Sigmoid colon (tissue), 7 donors: ENCODE measurements around the gene WNK3. TPM values are rescaled to one million over a fixed set of nuclear protein-coding genes. Genes with fewer than 3 reads are reported as not detected.
"Not testable (repeated sequence)": the region's sequence is repeated elsewhere in the genome, so short reads cannot be mapped to it uniquely, and the experiment has no call there.

Experiments
- DNase-seq: peaks from one replicate; pipeline ENCODE4 v3.0.0-alpha.2; 2019
- H3K27ac ChIP-seq, 4 donors: fragments of 200-600 bp; sonication (generic); one replicate each; pipeline ENCODE4 v1.5.1; 2016 to 2019; ENCODE audit warnings: mild to moderate bottlenecking in 1 of 4
- H3K27me3 ChIP-seq, 3 donors: fragments of 200-600 bp; sonication (generic); one replicate each; pipeline ENCODE4 v1.5.1; 2019; ENCODE audit warnings: mild to moderate bottlenecking in 1 of 3
- H3K36me3 ChIP-seq, 4 donors: fragments of 200-600 bp; sonication (generic); one replicate each; pipeline ENCODE4 v1.5.1; 2016 to 2019
- H3K4me1 ChIP-seq, 4 donors: fragments of 200-600 bp; sonication (generic); one replicate each; pipeline ENCODE4 v1.5.1; 2017 to 2019
- H3K4me3 ChIP-seq, 4 donors: fragments of 200-600 bp; sonication (generic); one replicate each; pipeline ENCODE4 v1.5.1; 2017 to 2019; ENCODE audit warnings: mild to moderate bottlenecking in 2 of 4, moderate library complexity in 1 of 4
- H3K9me3 ChIP-seq, 4 donors: fragments of 200-600 bp in 3 of 4; sonication (generic) in 3 of 4; one replicate each; pipeline versions ENCODE4 v1.5.1 to v1.6.1; 2013 to 2019
- CTCF ChIP-seq, 4 experiments: fragments of 450-650 bp in 3 of 4; fragments of 200-600 bp in 1 of 4; IDR thresholded peaks; one replicate each; pipeline ENCODE4 v1.5.1; 2016 to 2019; ENCODE audit warnings: antibody characterized with exemption in 4 of 4, mild to moderate bottlenecking in 3 of 4, moderate library complexity in 2 of 4
- EP300 ChIP-seq, 4 donors: sonication (generic); formaldehyde crosslinking; IDR thresholded peaks; one replicate each; pipeline ENCODE4 v1.6.1; 2017; ENCODE audit warnings: antibody characterized with exemption in 4 of 4
- POLR2A ChIP-seq, 2 donors: fragments of 450-650 bp; IDR thresholded peaks; one replicate each; pipeline ENCODE4 v1.6.1; 2016; ENCODE audit warnings: antibody characterized with exemption in 2 of 2, mild to moderate bottlenecking in 2 of 2, moderate library complexity in 2 of 2
- POLR2AphosphoS5 ChIP-seq, 4 donors: sonication (generic); formaldehyde crosslinking; IDR thresholded peaks; one replicate each; pipeline ENCODE4 v1.6.1; 2017; ENCODE audit warnings: antibody characterized with exemption in 4 of 4
- whole genome bisulfite sequencing, 2 donors: extraction: QIAGEN DNeasy Blood & Tissue Kit; methylation state at CpG; one replicate each; pipeline ENCODE4 v1.1.7; 2013; 5-methylcytosine and 5-hydroxymethylcytosine counted together
- intact Hi-C: fragments of 100-400 bp; cut with DNase I; formaldehyde crosslinking; loops from one replicate; pipeline ENCODE4 v1.15.1; 2023
- polyA plus RNA-seq, 3 donors: library from polyadenylated mRNA; stranded (reverse); fragments of 200-250 nt; gene quantifications; one replicate each; pipeline ENCODE4 v1.2.3, GENCODE V29; 2013
- total RNA-seq, 4 donors: library from RNA; depleted of rRNA; stranded (reverse); fragments of >200 nt; gene quantifications; one replicate each; pipeline ENCODE4 v1.1.0, GENCODE V29; 2016
- donor health status: healthy with polysubstance abuse.
- donor health status: Bipolar disorder and iron deficiency.
- donor health status: healthy.

The WNK3 gene
- total RNA-seq, result 1 to 10 TPM; 1.6 to 1.9 (median 1.7) TPM
- under 1 TPM in 2 of 3 donors, not detected in 1; under 0.01 to 0.10 TPM for polyA plus RNA-seq

GRCh38 chrX:54357414-54358377, at the start of gene WNK3:
Gene WNK3 (minus strand): TSS chrX:54358046.
- intact Hi-C loops, result loop anchor here (2.0 to 10.0 kb wide), 7 partner anchors 85 to 450 kb away; partner anchors contain the start of genes FAM120C, FGD1, MAGED2 and PHF8
- 2 to 7% methylated on average over 86 to 88 of the region's 88 CpGs for WGBS, 2 donors
- no peaks in the 10 kb centered on the region for H3K27me3 ChIP-seq
- DNase-seq, result peak; percentile 92
- H3K4me3 ChIP-seq, result peak within 1 kb of the TSS; percentile 34 to 55 (median 52)
- peak within 1 kb of the TSS; percentile 68 to 78 (median 70) for H3K27ac ChIP-seq
- H3K36me3 ChIP-seq, result no peaks in the 10 kb centered on the region
- TF ChIP-seq POLR2AphosphoS5 (IDR thresholded peaks at IDR 0.05), result peak; percentile 28 to 72 (median 49)
- no peak for TF ChIP-seq POLR2A (IDR thresholded peaks at IDR 0.05)
- TF ChIP-seq CTCF (IDR thresholded peaks at IDR 0.05), result no peak
- no peaks in the 10 kb centered on the region for H3K9me3 ChIP-seq
- peaks cover 0 to 4% (median 0%) of the 10 kb centered on the region in 4 donors for H3K4me1 ChIP-seq

- DNase-seq, result no peak
- 38 to 79% methylated on average over 2 of the region's 2 CpGs for WGBS, 2 donors
- no peak for TF ChIP-seq POLR2A (IDR thresholded peaks at IDR 0.05)
- no peak for TF ChIP-seq POLR2AphosphoS5 (IDR thresholded peaks at IDR 0.05)
- no peak for TF ChIP-seq EP300 (IDR thresholded peaks at IDR 0.05)
- no peak for TF ChIP-seq CTCF (IDR thresholded peaks at IDR 0.05)
Measured at GRCh38 chrX:54407266-54407665, 49.4 kb upstream of the WNK3 start.

GRCh38 chrX:54397113-54397512, 39.3 kb upstream of the WNK3 start:
- Histone ChIP-seq H3K27ac (no peak overlapping the region), H3K4me3 (no peak overlapping the region), H3K36me3 (no peaks in the 10 kb centered on the region), H3K9me3 (no peaks in the 10 kb centered on the region), H3K27me3 (no peaks in the 10 kb centered on the region), H3K4me1 (no peaks in the 10 kb centered on the region)
- TF ChIP-seq POLR2A (IDR thresholded peaks at IDR 0.05) (no peak), CTCF (IDR thresholded peaks at IDR 0.05) (no peak), EP300 (IDR thresholded peaks at IDR 0.05) (no peak), POLR2AphosphoS5 (IDR thresholded peaks at IDR 0.05) (no peak)
- WGBS, 2 donors, result 86 to 100% methylated on average over 1 of the region's 1 CpG
- DNase-seq, result no peak
- intact Hi-C loops, result no loop called here

More at GRCh38 chrX:54407266-54407665, 49.4 kb upstream of the WNK3 start:
- Histone ChIP-seq H3K27ac (no peak overlapping the region), H3K4me1 (no peaks in the 10 kb centered on the region), H3K4me3 (no peak overlapping the region), H3K27me3 (no peaks in the 10 kb centered on the region), H3K9me3 (no peaks in the 10 kb centered on the region), H3K36me3 (no peaks in the 10 kb centered on the region)
- intact Hi-C loops, result no loop called here

GRCh38 chrX:54386314-54386713, 28.5 kb upstream of the WNK3 start:
- Histone ChIP-seq H3K4me1 (no peaks in the 10 kb centered on the region), H3K9me3 (no peaks in the 10 kb centered on the region), H3K27ac (no peak overlapping the region), H3K27me3 (no peaks in the 10 kb centered on the region), H3K4me3 (no peak overlapping the region), H3K36me3 (no peaks in the 10 kb centered on the region)
- intact Hi-C loops, result no loop called here
- no peak for DNase-seq
- TF ChIP-seq POLR2AphosphoS5 (IDR thresholded peaks at IDR 0.05) (no peak), POLR2A (IDR thresholded peaks at IDR 0.05) (no peak), EP300 (IDR thresholded peaks at IDR 0.05) (no peak), CTCF (IDR thresholded peaks at IDR 0.05) (no peak)
- WGBS, 2 donors, result 86 to 91% methylated on average over 1 of the region's 1 CpG

- H3K36me3 ChIP-seq, DNase-seq, H3K4me3 ChIP-seq, intact Hi-C loops, H3K27ac ChIP-seq, H3K4me1 ChIP-seq, H3K27me3 ChIP-seq, H3K9me3 ChIP-seq: not testable (repeated sequence)
- 90 to 92% methylated on average over 5 of the region's 5 CpGs for WGBS, 2 donors
Measured at GRCh38 chrX:54384661-54385060, 26.8 kb upstream of the WNK3 start.
